Heart left ventricle (tissue), 16 donors: ENCODE measurements around the gene VRK1. TPM values are rescaled to one million over a fixed set of nuclear protein-coding genes. Genes with fewer than 3 reads are reported as not detected.

Experiments used
- ATAC-seq, 4 donors: fragments of 200-7000 bp; cut with Tn5 transposase; one replicate each; pipeline ENCODE4 v1.9.1; 2020 to 2022; ENCODE audit warnings: moderate library complexity in 4 of 4, mild to moderate bottlenecking in 3 of 4, moderate number of reproducible peaks in 1 of 4
- DNase-seq, 5 donors: peaks; one replicate each; pipeline ENCODE4 v3.0.0-alpha.2; 2020
- H3K27ac ChIP-seq, 12 donors: fragments of 200-600 bp; sonication (generic) in 4 of 12; one replicate each; pipeline versions ENCODE4 v1.5.0 to v1.8.0; 2016 to 2022; ENCODE audit warnings: mild to moderate bottlenecking in 2 of 12
- H3K27me3 ChIP-seq, 9 donors: fragments of 200-600 bp; sonication (generic) in 2 of 9; one replicate each; pipeline versions ENCODE4 v1.5.1 to v1.8.0; 2016 to 2022; ENCODE audit warnings: mild to moderate bottlenecking in 3 of 9
- H3K36me3 ChIP-seq, 9 donors: fragments of 200-600 bp; sonication (generic) in 2 of 9; one replicate each; pipeline versions ENCODE4 v1.5.0 to v1.8.0; 2018 to 2022; ENCODE audit warnings: mild to moderate bottlenecking in 2 of 9
- H3K4me1 ChIP-seq, 12 donors: fragments of 200-600 bp; sonication (generic) in 4 of 12; one replicate each; pipeline versions ENCODE4 v1.5.0 to v1.8.0; 2016 to 2022; ENCODE audit warnings: mild to moderate bottlenecking in 3 of 12
- H3K4me3 ChIP-seq, 12 donors: fragments of 200-600 bp; sonication (generic) in 4 of 12; one replicate each; pipeline versions ENCODE4 v1.5.0 to v1.8.0; 2017 to 2022; ENCODE audit warnings: mild to moderate bottlenecking in 9 of 12, moderate library complexity in 4 of 12
- H3K9me3 ChIP-seq, 12 donors: fragments of 200-600 bp; sonication (generic) in 4 of 12; one replicate each; pipeline versions ENCODE4 v1.5.0 to v1.8.0; 2016 to 2022; ENCODE audit warnings: mild to moderate bottlenecking in 1 of 12
- CTCF ChIP-seq, 12 donors: fragments of 200-600 bp; sonication (generic) in 4 of 12; IDR thresholded peaks; one replicate each; pipeline versions ENCODE4 v1.5.0 to v1.8.0; 2018 to 2022; ENCODE audit warnings: antibody characterized with exemption in 12 of 12, mild to moderate bottlenecking in 5 of 12
- POLR2A ChIP-seq, 2 donors: fragments of 450-650 bp; IDR thresholded peaks; one replicate each; pipeline ENCODE4 v1.6.1; 2017; ENCODE audit warnings: antibody characterized with exemption in 2 of 2, mild to moderate bottlenecking in 2 of 2, moderate library complexity in 2 of 2
- WGBS, 4 donors: extraction: QIAGEN DNeasy Blood & Tissue Kit in 2 of 4; methylation state at CpG; one replicate each; pipeline versions ENCODE4 v1.1.5 to v1.1.7; 2013 to 2018; 5-methylcytosine and 5-hydroxymethylcytosine counted together
- intact Hi-C, 10 donors: fragments of 100-400 bp; cut with DNase I; formaldehyde crosslinking; loops; one replicate each; pipeline versions ENCODE4 v1.11.1 to v1.14.2; 2022
- polyA plus RNA-seq, 2 donors: library from polyadenylated mRNA; stranded (reverse); fragments of 200-250 nt; gene quantifications; one replicate each; pipeline ENCODE4 v1.2.3, GENCODE V29; 2013
- total RNA-seq, 9 donors: library from RNA; depleted of rRNA in 2 of 9; stranded (reverse); fragments of >200 nt in 2 of 9; fragmentation: NEBNext Ultra II Directional in 3 of 9; extraction: Animal tissue kit (Norgen Biotek cat#: 25700) in 3 of 9; gene quantifications; one replicate each; pipeline versions ENCODE4 v1.1.0 to v1.2.4, GENCODE V29; 2016 to 2023
- donor health status: ischemic (EF 13 %, LVEDD 7.1; RV severe dilation, severe dysfunction).
- donor health status: healthy with polysubstance abuse.
- donor health status: DM: no; HTN: yes; CAD: no.
- donor health status: DM: no; HTN: no; CAD: no.
- donor health status: ischemic (EF 25% LVEDD 6.9; RV normal size, moderate dysfunction).
- donor health status: ischemic (EF 25% LVEDD 5.7; RV mildly dilated, moderate dysfunction).
- donor health status: healthy.
- donor health status: DM: yes; HTN: yes; CAD: no.
- donor health status: ischemic (EF 35%, LVEDD 5.7; RV mildly dilated, moderate dysfunction).
- donor health status: nonischemic (EF 11% LVEDD 7.7; RV severe dilation, severe dysfunction).
- donor health status: DM: yes; HTN: yes; CAD: no.
- donor health status: PGD.
- donor health status: ischemic (EF 29% LVEDD 5.4; RV normal size, mild dysfunction).
- donor health status: nonischemic (EF 23%, LVEDD 6.1; RV moderate dilation, normal function).

The VRK1 gene
- total and polyA plus RNA-seq, 11 donors: 3.6 to 10.4 (median 7.1) TPM

GRCh38 chr14:96838449-96838848 is 41.3 kb downstream of the VRK1 start:
- H3K27ac ChIP-seq: no peak overlapping the region
- no peak overlapping the region for H3K4me3 ChIP-seq
- peaks cover 0 to 33% (median 18%) of the 10 kb centered on the region in 9 donors for H3K36me3 ChIP-seq
- H3K27me3 ChIP-seq: no peaks in the 10 kb centered on the region
- intact Hi-C loops: no loop called here
- no peak for ATAC-seq
- no peaks in the 10 kb centered on the region for H3K4me1 ChIP-seq
- no peak for TF ChIP-seq POLR2A (IDR thresholded peaks at IDR 0.05)
- TF ChIP-seq CTCF (IDR thresholded peaks at IDR 0.05): no peak
- H3K9me3 ChIP-seq: no peaks in the 10 kb centered on the region
- WGBS, 4 donors: 97 to 99% (median 98%) methylated on average over 4 of the region's 4 CpGs
- no peak for DNase-seq

- 93 to 96% (median 96%) methylated on average over 2 of the region's 2 CpGs for WGBS, 4 donors
- Histone ChIP-seq H3K9me3 (no peaks in the 10 kb centered on the region), H3K36me3 (peaks cover 0 to 25% (median 12%) of the 10 kb centered on the region in 9 donors), H3K4me1 (no peaks in the 10 kb centered on the region), H3K27ac (no peak overlapping the region), H3K27me3 (no peaks in the 10 kb centered on the region), H3K4me3 (no peak overlapping the region)
- DNase-seq: no peak
- TF ChIP-seq CTCF (IDR thresholded peaks at IDR 0.05): no peak
- TF ChIP-seq POLR2A (IDR thresholded peaks at IDR 0.05): no peak
- no peak for ATAC-seq
- intact Hi-C loops: no loop called here
Observed at GRCh38 chr14:96839251-96839650, 42.1 kb downstream of the VRK1 start.

GRCh38 chr14:96843137-96843536 is 46.0 kb downstream of the VRK1 start:
- TF ChIP-seq POLR2A (IDR thresholded peaks at IDR 0.05) (no peak), CTCF (IDR thresholded peaks at IDR 0.05) (no peak)
- ATAC-seq (no peak), DNase-seq (no peak)
- H3K4me3 ChIP-seq: no peak overlapping the region
- no peaks in the 10 kb centered on the region for H3K27me3 ChIP-seq
- H3K36me3 ChIP-seq: peaks cover 0 to 21% (median 10%) of the 10 kb centered on the region in 9 donors
- no peaks in the 10 kb centered on the region for H3K9me3 ChIP-seq
- H3K27ac ChIP-seq: no peak overlapping the region
- intact Hi-C loops: no loop called here
- H3K4me1 ChIP-seq: no peaks in the 10 kb centered on the region

- H3K27me3 ChIP-seq: no peaks in the 10 kb centered on the region
- intact Hi-C loops: loop anchor here in 1 of 10 donors (5.0 kb wide), 1 partner anchor 268 kb away; no protein-coding TSS in a partner anchor
- H3K4me3 ChIP-seq: no peak overlapping the region
- H3K27ac ChIP-seq: no peak overlapping the region
- H3K4me1 ChIP-seq: no peaks in the 10 kb centered on the region
- no peak for ATAC-seq
- peaks cover 0 to 27% (median 11%) of the 10 kb centered on the region in 9 donors for H3K36me3 ChIP-seq
- H3K9me3 ChIP-seq: no peaks in the 10 kb centered on the region
- TF ChIP-seq CTCF (IDR thresholded peaks at IDR 0.05) (no peak), POLR2A (IDR thresholded peaks at IDR 0.05) (no peak)
- WGBS, 4 donors: 88 to 91% (median 90%) methylated on average over 1 of the region's 1 CpG
- DNase-seq: no peak
Observed at GRCh38 chr14:96844857-96845570, 47.8 kb downstream of the VRK1 start.
